Gastrocnemius medialis (tissue), 4 donors: ENCODE measurements around the gene PLCB1.

Source experiments
- POLR2A ChIP-seq, 2 donors: fragments of 450-650 bp; IDR thresholded peaks; one replicate each; pipeline ENCODE4 v1.6.1; 2017; ENCODE audit warnings: antibody characterized with exemption in 2 of 2, mild to moderate bottlenecking in 2 of 2, moderate library complexity in 2 of 2
- TF ChIP-seq, protein P1 (sequence below), 5 experiments: fragments of 450-650 bp in 3 of 5; fragments of 200-600 bp in 2 of 5; sonication (generic) in 2 of 5; IDR thresholded peaks in 4 of 5; conservative IDR thresholded peaks in 1 of 5; 1 replicate in 4 of 5; 2 replicates in 1 of 5; pipeline ENCODE4 v1.5.1; 2016 to 2019; ENCODE audit warnings: antibody characterized with exemption in 5 of 5, mild to moderate bottlenecking in 3 of 5, moderate library complexity in 3 of 5

DNA sequence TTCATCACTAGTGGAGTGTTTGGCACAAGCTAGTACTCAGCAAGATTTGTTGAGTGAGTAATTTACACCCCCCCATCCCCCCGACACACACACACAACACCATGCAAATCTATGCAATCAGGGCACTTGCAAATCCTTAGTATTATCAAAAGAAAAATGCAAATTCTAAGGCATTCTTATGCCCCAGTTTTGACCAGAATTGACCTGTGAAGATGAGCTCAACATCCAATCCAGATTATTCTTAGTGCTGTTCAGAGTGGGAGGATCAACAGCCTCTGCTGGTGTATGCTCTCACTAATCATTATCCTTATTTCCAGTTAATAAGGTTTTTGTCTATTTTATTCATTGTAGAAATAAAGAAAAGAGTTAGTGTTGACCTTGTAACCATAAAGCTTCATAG is 185.4 kb downstream of the PLCB1 start:
- TF ChIP-seq, protein P1, sequence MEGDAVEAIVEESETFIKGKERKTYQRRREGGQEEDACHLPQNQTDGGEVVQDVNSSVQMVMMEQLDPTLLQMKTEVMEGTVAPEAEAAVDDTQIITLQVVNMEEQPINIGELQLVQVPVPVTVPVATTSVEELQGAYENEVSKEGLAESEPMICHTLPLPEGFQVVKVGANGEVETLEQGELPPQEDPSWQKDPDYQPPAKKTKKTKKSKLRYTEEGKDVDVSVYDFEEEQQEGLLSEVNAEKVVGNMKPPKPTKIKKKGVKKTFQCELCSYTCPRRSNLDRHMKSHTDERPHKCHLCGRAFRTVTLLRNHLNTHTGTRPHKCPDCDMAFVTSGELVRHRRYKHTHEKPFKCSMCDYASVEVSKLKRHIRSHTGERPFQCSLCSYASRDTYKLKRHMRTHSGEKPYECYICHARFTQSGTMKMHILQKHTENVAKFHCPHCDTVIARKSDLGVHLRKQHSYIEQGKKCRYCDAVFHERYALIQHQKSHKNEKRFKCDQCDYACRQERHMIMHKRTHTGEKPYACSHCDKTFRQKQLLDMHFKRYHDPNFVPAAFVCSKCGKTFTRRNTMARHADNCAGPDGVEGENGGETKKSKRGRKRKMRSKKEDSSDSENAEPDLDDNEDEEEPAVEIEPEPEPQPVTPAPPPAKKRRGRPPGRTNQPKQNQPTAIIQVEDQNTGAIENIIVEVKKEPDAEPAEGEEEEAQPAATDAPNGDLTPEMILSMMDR (IDR thresholded peaks at IDR 0.05 in 4 of 5, conservative IDR thresholded peaks at IDR 0.05 in 1 of 5): no peak
- TF ChIP-seq POLR2A (IDR thresholded peaks at IDR 0.05): no peak
